Measurements from ENCODE around the gene RPTOR. TPM values are rescaled to one million over a fixed set of nuclear protein-coding genes. Genes with fewer than 3 reads are reported as not detected.

The RPTOR gene
- polyA plus RNA-seq, 1 of the 3 experiments (the other 2 are of a cell fraction): 14.9 TPM

DNA sequence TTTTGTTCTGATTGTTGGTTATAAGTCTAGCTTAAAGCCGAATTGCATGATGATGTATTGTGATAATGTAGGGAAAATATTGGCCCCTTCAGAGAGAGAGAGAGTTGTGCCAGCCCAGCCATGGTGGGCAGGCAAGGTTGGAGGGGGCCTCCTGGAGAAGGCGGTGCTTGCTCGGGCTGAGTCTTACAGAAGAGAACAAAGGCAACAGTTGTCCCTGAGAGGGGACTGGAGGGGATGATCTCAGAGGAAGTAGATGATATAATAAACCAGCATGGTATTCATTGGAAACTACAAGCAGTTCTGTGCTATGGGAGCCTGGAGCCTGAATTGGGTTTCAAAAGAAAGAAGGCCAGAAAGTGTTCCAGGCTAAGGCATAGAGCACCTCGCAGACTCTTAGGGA is 173.8 kb downstream of the RPTOR start:
- Histone ChIP-seq H3K79me2 (ENCODE audit: insufficient read depth) (peaks cover 40% of the 10 kb centered on the region), H3K9me2 (no peaks in the 10 kb centered on the region), H3F3A (replicated peaks; ENCODE audit: insufficient read depth) (no peaks in the 10 kb centered on the region), H3K27ac (ENCODE audit: low read depth in 2 of 2, low read length in 1 of 2) (no peak overlapping the region), H3K9me3 (no peaks in the 10 kb centered on the region), H3K4me2 (peak overlapping the region; percentile 6; the same call in 1 of the 2 replicates), H3K4me3 (ENCODE audit: low read depth in 2 of 2, low read length in 1 of 2) (no peak overlapping the region), H4K20me1 (ENCODE audit: insufficient read depth) (no peaks in the 10 kb centered on the region), H3K4me1 (ENCODE audit: control insufficient read depth in 1 of 2, insufficient read depth in 2 of 2, low read depth in 1 of 2, low read length in 1 of 2) (peaks cover 4 to 7% of the 10 kb centered on the region in 2 experiments; a peak in 2 of 4 replicates), H3K36me3 (replicated peaks in 1 of 2; ENCODE audit: control insufficient read depth in 1 of 2, insufficient read depth in 2 of 2, low read length in 1 of 2) (no peaks in the 10 kb centered on the region), H3K27me3 (ENCODE audit: insufficient read depth) (no peaks in the 10 kb centered on the region), H2AFZ (ENCODE audit: low read depth) (no peak overlapping the region), H3K9ac (no peak overlapping the region)
- ChIA-PET CTCF (interaction anchor here (1.0 to 1.3 kb wide), 2 partner anchors 15 to 143 kb away, joined by 4 to 6 read pairs; no protein-coding TSS in a partner anchor), POLR2A (no interaction called here)
- DNase-seq: no peak
- WGBS (ENCODE audit: low lambda C conversion rate): 89% methylated on average over 4 of the region's 4 CpGs
- TF ChIP-seq MXI1 (IDR thresholded peaks at IDR 0.05; ENCODE audit: low read depth, low read length) (no peak), FOXJ3 (CRISPR knock-in tag; IDR thresholded peaks at IDR 0.05) (no peak), GABPA (IDR thresholded peaks at IDR 0.05; ENCODE audit: low read depth) (no peak), RCOR1 (IDR thresholded peaks at IDR 0.05; ENCODE audit: low read length) (no peak), MEF2A (IDR thresholded peaks at IDR 0.05; ENCODE audit: borderline replicate concordance, low read depth) (no peak), RFX5 (IDR thresholded peaks at IDR 0.05; ENCODE audit: low read length) (no peak), RAD21 (IDR thresholded peaks at IDR 0.05; ENCODE audit: low read length) (no peak), EZH2phosphoT487 (IDR thresholded peaks at IDR 0.05; ENCODE audit: borderline replicate concordance, low read depth) (no peak), YY1 (IDR thresholded peaks at IDR 0.05; ENCODE audit: low read depth) (no peak), RXRA (IDR thresholded peaks at IDR 0.05; ENCODE audit: borderline replicate concordance, low read depth) (no peak), TAF1 (IDR thresholded peaks at IDR 0.05; ENCODE audit: borderline replicate concordance, low read depth, low read length) (no peak), FOXM1 (IDR thresholded peaks at IDR 0.05; ENCODE audit: low read depth) (no peak)
- TF ChIP-seq, protein P1, sequence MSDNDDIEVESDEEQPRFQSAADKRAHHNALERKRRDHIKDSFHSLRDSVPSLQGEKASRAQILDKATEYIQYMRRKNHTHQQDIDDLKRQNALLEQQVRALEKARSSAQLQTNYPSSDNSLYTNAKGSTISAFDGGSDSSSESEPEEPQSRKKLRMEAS (IDR thresholded peaks at IDR 0.05; ENCODE audit: low read depth): no peak
- TF ChIP-seq, protein P2, sequence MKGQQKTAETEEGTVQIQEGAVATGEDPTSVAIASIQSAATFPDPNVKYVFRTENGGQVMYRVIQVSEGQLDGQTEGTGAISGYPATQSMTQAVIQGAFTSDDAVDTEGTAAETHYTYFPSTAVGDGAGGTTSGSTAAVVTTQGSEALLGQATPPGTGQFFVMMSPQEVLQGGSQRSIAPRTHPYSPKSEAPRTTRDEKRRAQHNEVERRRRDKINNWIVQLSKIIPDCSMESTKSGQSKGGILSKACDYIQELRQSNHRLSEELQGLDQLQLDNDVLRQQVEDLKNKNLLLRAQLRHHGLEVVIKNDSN (IDR thresholded peaks at IDR 0.05; ENCODE audit: borderline replicate concordance, low read depth): no peak
- TF ChIP-seq, protein P3, sequence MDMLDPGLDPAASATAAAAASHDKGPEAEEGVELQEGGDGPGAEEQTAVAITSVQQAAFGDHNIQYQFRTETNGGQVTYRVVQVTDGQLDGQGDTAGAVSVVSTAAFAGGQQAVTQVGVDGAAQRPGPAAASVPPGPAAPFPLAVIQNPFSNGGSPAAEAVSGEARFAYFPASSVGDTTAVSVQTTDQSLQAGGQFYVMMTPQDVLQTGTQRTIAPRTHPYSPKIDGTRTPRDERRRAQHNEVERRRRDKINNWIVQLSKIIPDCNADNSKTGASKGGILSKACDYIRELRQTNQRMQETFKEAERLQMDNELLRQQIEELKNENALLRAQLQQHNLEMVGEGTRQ (IDR thresholded peaks at IDR 0.05; ENCODE audit: borderline replicate concordance, low read depth, low read length): no peak
- TF ChIP-seq, protein P4, sequence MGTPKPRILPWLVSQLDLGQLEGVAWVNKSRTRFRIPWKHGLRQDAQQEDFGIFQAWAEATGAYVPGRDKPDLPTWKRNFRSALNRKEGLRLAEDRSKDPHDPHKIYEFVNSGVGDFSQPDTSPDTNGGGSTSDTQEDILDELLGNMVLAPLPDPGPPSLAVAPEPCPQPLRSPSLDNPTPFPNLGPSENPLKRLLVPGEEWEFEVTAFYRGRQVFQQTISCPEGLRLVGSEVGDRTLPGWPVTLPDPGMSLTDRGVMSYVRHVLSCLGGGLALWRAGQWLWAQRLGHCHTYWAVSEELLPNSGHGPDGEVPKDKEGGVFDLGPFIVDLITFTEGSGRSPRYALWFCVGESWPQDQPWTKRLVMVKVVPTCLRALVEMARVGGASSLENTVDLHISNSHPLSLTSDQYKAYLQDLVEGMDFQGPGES (IDR thresholded peaks at IDR 0.05; ENCODE audit: low read depth, low read length): no peak
- TF ChIP-seq, protein P5, sequence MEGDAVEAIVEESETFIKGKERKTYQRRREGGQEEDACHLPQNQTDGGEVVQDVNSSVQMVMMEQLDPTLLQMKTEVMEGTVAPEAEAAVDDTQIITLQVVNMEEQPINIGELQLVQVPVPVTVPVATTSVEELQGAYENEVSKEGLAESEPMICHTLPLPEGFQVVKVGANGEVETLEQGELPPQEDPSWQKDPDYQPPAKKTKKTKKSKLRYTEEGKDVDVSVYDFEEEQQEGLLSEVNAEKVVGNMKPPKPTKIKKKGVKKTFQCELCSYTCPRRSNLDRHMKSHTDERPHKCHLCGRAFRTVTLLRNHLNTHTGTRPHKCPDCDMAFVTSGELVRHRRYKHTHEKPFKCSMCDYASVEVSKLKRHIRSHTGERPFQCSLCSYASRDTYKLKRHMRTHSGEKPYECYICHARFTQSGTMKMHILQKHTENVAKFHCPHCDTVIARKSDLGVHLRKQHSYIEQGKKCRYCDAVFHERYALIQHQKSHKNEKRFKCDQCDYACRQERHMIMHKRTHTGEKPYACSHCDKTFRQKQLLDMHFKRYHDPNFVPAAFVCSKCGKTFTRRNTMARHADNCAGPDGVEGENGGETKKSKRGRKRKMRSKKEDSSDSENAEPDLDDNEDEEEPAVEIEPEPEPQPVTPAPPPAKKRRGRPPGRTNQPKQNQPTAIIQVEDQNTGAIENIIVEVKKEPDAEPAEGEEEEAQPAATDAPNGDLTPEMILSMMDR (IDR thresholded peaks at IDR 0.05): no peak
- TF ChIP-seq, protein P6, sequence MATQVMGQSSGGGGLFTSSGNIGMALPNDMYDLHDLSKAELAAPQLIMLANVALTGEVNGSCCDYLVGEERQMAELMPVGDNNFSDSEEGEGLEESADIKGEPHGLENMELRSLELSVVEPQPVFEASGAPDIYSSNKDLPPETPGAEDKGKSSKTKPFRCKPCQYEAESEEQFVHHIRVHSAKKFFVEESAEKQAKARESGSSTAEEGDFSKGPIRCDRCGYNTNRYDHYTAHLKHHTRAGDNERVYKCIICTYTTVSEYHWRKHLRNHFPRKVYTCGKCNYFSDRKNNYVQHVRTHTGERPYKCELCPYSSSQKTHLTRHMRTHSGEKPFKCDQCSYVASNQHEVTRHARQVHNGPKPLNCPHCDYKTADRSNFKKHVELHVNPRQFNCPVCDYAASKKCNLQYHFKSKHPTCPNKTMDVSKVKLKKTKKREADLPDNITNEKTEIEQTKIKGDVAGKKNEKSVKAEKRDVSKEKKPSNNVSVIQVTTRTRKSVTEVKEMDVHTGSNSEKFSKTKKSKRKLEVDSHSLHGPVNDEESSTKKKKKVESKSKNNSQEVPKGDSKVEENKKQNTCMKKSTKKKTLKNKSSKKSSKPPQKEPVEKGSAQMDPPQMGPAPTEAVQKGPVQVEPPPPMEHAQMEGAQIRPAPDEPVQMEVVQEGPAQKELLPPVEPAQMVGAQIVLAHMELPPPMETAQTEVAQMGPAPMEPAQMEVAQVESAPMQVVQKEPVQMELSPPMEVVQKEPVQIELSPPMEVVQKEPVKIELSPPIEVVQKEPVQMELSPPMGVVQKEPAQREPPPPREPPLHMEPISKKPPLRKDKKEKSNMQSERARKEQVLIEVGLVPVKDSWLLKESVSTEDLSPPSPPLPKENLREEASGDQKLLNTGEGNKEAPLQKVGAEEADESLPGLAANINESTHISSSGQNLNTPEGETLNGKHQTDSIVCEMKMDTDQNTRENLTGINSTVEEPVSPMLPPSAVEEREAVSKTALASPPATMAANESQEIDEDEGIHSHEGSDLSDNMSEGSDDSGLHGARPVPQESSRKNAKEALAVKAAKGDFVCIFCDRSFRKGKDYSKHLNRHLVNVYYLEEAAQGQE (IDR thresholded peaks at IDR 0.05; ENCODE audit: low read depth, low read length): no peak
